Measurements from ENCODE around the gene PXT1.
A peak's percentile ranks its signal among the peaks of the same experiment; 100 is the strongest.
"Not testable (repeated sequence)": the region's sequence is repeated elsewhere in the genome, so short reads cannot be mapped to it uniquely, and the experiment has no call there.

PXT1 gene

DNA sequence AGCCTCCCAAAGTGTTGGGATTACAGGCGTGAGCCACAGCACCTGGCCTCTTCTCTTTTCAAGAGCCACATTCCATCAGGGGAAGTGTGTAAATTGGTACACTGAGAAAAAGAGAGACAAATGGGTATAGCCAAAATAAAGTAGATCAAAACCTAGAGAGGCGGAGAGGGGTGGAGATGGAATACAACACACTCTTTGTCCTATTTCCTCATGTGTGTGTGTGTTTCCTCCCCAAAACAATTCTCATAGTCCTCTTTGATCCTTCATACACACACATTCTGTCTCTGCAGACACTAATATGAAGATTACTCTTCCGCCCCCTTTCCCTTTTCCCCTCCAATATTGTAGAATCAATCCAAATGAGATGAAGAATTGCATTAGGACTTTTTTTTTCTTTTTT is 16.0 kb downstream of the PXT1 start:
- Mint-ChIP-seq H3K9me3 (no peaks in the 10 kb centered on the region), H3K4me3 (no peak overlapping the region), H3K4me1 (peaks cover 22% of the 10 kb centered on the region), H3K27me3 (no peaks in the 10 kb centered on the region), H3K27ac (no peak overlapping the region)
- DNase-seq = no peak
- ATAC-seq = no peak

DNA sequence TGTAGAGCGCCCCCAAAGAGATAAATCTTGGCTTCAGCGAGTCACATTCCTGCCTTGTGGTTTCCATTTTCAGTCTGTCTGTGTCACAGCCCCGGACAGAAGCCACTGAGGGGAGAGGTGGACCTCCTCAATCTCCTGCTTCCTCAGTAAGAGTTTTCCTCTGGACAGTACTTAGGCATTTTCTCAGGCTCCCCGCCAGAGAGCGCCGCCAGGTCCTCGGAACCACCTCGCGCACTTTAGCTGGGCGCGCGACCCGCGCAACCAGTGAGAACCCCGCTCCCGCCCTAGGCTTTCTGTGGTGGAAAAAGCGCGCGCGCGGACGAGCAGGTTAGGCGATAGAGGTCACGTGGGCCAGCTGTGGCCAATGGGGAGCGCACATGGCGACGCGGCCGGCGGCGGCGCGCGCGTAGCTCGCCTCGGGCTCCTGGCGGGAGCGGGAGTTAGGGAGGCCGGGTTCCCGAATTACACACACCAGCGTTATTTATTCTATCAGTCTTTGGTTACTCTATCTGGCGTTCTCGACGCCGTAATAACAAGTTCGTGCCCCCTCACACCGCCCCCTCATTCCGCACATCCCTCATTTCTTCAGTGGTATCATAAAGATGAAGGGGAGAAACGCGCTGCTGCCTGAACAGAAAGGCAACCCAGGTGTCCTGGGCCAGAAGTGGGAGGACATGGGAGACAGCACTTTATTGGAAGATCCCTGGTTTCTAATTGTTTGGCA is 19.4 kb downstream of the PXT1 start:
- Mint-ChIP-seq H3K27me3 (no peaks in the 10 kb centered on the region), H3K27ac (peak overlapping the region; percentile 93 to 94), H3K4me1 (peaks cover 22% of the 10 kb centered on the region), H3K9me3 (no peaks in the 10 kb centered on the region), H3K4me3 (peak overlapping the region; percentile 85 to 93)
- ATAC-seq (peak; percentile 98), DNase-seq (peak; percentile 95 to 98)

- H3K4me1 Mint-ChIP-seq = peaks cover 22% of the 10 kb centered on the region
- peak overlapping the region; percentile 92 to 93 for H3K27ac Mint-ChIP-seq
- H3K27me3 Mint-ChIP-seq = no peaks in the 10 kb centered on the region
- DNase-seq = no peak
- no peak for ATAC-seq
- H3K4me3 Mint-ChIP-seq = peak overlapping the region; percentile 85 to 93
- H3K9me3 Mint-ChIP-seq = no peaks in the 10 kb centered on the region
Measured at GRCh38 chr6:36422714-36423100, 19.9 kb downstream of the PXT1 start.

DNA sequence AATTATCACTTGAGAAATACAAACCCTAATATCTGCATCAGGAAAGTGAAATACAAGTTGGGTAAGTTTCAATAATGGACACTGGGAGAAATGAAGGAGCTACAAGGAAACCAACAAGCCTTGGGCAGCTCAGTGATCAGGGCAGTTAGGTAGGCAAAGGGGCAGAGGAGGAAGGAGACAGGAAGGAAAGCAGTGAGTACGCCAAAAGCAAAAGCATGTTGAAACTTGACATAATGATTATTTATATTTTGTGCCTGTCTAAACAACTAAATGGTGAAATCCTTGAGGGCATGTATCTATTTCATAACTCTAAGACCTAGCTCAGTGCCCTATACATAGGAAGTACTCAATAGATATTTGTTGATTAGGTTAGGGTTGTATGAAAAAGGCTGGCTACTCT is 23.3 kb downstream of the PXT1 start:
- DNase-seq (no peak), ATAC-seq (no peak)
- Mint-ChIP-seq H3K9me3 (no peaks in the 10 kb centered on the region), H3K27ac (no peak overlapping the region), H3K4me1 (peaks cover 21% of the 10 kb centered on the region), H3K27me3 (no peaks in the 10 kb centered on the region), H3K4me3 (no peak overlapping the region)

- Mint-ChIP-seq H3K4me1 (peaks cover 14% of the 10 kb centered on the region), H3K4me3 (no peak overlapping the region), H3K27me3 (no peaks in the 10 kb centered on the region), H3K27ac (no peak overlapping the region), H3K9me3 (no peaks in the 10 kb centered on the region)
- no peak for ATAC-seq
- DNase-seq = no peak
Measured at GRCh38 chr6:36418558-36418957, 24.1 kb downstream of the PXT1 start.

GRCh38 chr6:36414481-36414880 is 28.2 kb downstream of the PXT1 start:
- no peak for DNase-seq
- H3K27ac Mint-ChIP-seq = no peak overlapping the region
- no peaks in the 10 kb centered on the region for H3K27me3 Mint-ChIP-seq
- no peak overlapping the region for H3K4me3 Mint-ChIP-seq
- H3K4me1 Mint-ChIP-seq = no peaks in the 10 kb centered on the region
- no peak for ATAC-seq
- H3K9me3 Mint-ChIP-seq = peaks cover 5 to 8% of the 10 kb centered on the region in 2 donors

DNA sequence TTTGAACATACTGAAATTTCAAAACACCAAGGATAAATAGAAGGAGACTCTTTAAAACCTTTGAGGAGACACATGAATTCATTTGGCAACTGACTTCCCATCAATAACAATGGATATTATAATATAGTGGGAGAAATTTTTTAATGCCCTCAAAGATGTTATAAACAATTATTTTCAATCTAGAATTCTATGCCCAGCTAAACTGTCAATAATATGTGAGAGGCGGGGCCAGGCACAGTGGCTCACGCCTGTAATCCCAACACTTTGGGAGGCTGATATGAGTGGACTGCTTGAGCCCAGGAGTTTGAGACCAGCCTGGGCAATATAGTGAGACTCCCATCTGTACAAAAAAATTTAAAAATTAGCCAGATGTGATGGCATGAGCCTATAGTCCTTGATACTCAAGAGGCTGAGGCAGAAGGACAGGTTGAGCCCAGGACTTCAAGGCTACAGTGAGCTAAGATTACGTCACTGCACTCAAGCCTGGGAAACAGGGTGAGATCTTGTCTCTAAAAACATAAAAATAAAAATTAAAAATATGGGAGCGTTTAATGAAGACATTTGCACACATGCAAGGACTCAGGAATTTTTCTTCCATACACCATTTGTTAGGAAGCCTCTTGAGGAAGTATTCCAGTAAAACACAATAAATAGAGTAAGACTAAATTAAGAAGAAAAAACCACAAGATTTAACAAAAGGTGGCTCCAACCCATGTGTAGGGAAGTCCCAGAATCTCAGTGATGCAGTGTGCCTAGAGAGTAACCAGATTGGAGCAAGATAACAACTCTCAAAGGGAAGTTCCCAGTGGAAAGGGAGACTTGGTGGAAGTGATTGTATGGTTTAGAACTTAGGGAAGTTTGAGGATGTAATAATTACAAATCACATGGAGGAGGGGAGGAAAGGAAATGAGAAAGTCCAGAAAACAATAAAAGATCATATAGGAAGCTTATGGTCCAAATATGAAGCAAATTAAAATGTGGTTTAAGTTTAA is 28.9 kb downstream of the PXT1 start:
- Mint-ChIP-seq H3K27me3 (no peaks in the 10 kb centered on the region), H3K4me1 (no peaks in the 10 kb centered on the region), H3K27ac (no peak overlapping the region), H3K4me3 (no peak overlapping the region), H3K9me3 (peaks cover 5 to 8% of the 10 kb centered on the region in 2 donors)
- ATAC-seq = no peak
- DNase-seq = no peak

- ATAC-seq, H3K9me3 Mint-ChIP-seq, H3K4me3 Mint-ChIP-seq, H3K27me3 Mint-ChIP-seq, H3K27ac Mint-ChIP-seq, DNase-seq, H3K4me1 Mint-ChIP-seq: not testable (repeated sequence)
Measured at GRCh38 chr6:36409718-36410117, 32.9 kb downstream of the PXT1 start.

DNA sequence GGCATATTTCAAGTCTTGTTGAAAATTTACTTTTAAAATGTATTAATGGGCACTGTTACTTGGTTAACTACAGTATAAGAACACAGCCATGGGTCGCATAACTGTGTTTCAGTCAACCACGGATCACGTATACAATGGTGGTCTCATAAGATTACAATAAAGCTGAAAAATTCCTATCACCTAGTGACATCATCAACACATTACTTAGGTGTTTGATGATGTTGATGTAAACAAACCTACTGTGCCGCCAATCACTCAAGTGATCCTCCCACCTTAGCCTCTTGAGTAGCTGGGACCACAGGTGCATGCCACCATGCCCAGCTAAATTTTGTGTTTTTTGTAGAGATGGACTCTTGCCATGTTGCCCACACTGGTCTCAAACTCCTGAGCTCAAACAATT is 38.5 kb downstream of the PXT1 start:
- no peak for ATAC-seq
- no peak for DNase-seq
- H3K4me3 Mint-ChIP-seq = no peak overlapping the region
- H3K27me3 Mint-ChIP-seq = peaks cover 15% of the 10 kb centered on the region
- no peak overlapping the region for H3K27ac Mint-ChIP-seq
- H3K4me1 Mint-ChIP-seq = no peaks in the 10 kb centered on the region
- H3K9me3 Mint-ChIP-seq = no peaks in the 10 kb centered on the region

- H3K4me3 Mint-ChIP-seq = no peak overlapping the region
- DNase-seq (no peak), ATAC-seq (no peak)
- no peak overlapping the region for H3K27ac Mint-ChIP-seq
- H3K9me3 Mint-ChIP-seq = no peaks in the 10 kb centered on the region
- H3K4me1 Mint-ChIP-seq = no peaks in the 10 kb centered on the region
- H3K27me3 Mint-ChIP-seq = peaks cover 16% of the 10 kb centered on the region
Measured at GRCh38 chr6:36402481-36402880, 40.2 kb downstream of the PXT1 start.

- Mint-ChIP-seq H3K27ac (no peak overlapping the region), H3K4me3 (no peak overlapping the region), H3K4me1 (no peaks in the 10 kb centered on the region), H3K27me3 (peaks cover 16% of the 10 kb centered on the region), H3K9me3 (no peaks in the 10 kb centered on the region)
- DNase-seq (no peak), ATAC-seq (no peak)
Measured at GRCh38 chr6:36399970-36400369, 42.7 kb downstream of the PXT1 start.

DNA sequence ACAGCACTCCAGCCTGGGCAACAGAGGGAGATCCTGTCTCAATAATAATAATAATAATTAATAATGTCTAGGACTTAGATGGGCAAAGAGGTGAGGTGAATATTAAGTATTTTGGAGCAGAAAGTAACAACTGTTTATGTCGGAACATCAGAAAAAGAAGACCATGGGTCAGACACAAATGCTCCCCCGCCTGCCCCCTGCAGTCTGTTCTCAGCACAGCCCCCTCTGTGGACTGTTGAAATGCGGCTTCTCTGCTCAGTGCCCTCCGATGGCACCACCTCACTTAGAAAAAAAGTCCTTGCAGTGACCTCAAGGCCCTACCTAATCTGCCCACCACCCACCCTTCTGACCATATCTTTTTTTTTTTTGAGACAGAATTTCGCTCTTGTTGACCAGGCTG is 50.0 kb downstream of the PXT1 start:
- H3K4me3 Mint-ChIP-seq = no peak overlapping the region
- peaks cover 9% of the 10 kb centered on the region for H3K4me1 Mint-ChIP-seq
- no peaks in the 10 kb centered on the region for H3K9me3 Mint-ChIP-seq
- ATAC-seq (no peak), DNase-seq (no peak)
- H3K27me3 Mint-ChIP-seq = peaks cover 24% of the 10 kb centered on the region
- no peak overlapping the region for H3K27ac Mint-ChIP-seq

DNA sequence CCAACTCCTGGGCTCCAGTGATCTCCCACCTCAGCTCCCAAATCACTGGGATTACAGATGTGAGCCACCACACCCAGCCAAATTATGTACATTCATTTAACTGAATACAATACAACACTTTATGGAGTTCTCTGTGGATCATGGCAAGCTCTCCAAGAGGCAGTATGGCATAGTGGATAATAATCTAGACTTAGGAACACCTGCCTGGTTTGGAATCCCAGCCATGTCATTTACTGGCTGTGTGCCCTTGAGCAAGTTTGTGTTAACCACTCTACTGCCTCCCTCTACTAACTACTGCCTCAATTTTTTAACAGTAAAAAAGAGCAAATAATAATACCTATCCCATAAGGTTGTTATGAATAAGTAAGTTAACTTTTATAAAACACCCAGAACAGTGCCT is 53.3 kb downstream of the PXT1 start:
- no peak for DNase-seq
- Mint-ChIP-seq H3K4me3 (no peak overlapping the region), H3K27ac (no peak overlapping the region), H3K27me3 (peaks cover 45% of the 10 kb centered on the region), H3K9me3 (no peaks in the 10 kb centered on the region), H3K4me1 (peaks cover 32% of the 10 kb centered on the region)
- no peak for ATAC-seq

DNA sequence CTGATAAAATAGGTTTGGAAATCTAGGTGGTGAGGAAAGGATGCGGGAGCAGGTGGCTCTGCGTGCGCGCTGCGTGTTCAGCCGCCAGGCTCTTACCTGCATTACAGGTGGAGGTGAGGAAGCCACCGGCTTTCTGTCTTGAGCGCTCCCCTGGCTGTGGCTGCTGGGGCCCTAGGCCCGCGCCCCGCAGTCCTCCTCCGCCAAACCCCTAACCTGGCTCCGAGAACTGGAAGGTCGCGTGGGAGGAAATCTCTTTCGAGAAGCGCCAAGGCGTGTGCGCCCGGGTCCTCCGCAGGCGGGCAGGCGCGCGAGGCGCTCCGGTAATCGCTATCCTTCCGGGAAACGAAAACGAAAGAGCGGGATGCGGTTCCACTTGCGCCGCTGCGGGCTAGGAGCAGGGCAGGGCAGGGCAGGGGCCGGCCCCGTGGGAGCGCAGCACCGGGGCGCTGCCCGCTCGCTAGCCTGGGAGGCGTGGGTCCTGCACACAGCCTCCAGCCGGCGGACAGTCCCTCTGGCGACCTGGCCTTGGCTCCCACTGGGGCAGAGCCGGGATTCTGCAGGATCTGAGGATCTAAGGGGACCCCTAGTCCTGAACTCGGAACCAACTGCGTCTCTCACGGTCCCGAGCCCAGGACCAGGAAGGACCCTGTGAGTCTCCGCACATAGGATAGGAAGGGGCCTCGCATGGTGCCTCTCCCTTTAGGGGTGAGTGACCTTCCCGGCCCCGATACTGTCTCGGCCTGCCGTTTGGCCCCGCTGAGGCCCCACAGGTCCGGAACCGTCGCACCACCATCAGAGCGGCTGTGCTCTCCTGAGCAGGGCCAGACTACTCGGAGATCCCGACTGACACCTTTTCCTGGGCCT is 55.0 kb downstream of the PXT1 start, which contains the start of gene ETV7:
ETV7 (minus strand) TSS at position 230 of the 864 bp plus-strand sequence; CDS start at position 102, 128 bp downstream.
- DNase-seq (peak; percentile 30 to 43), ATAC-seq (peak; percentile 72)
- Mint-ChIP-seq H3K4me3 (peak within 1 kb of the TSS; percentile 82 to 83), H3K4me1 (peaks cover 40% of the 10 kb centered on the region), H3K27me3 (peaks cover 45% of the 10 kb centered on the region), H3K9me3 (no peaks in the 10 kb centered on the region), H3K27ac (peak within 1 kb of the TSS; percentile 46 to 93)

Measured in stimulated activated naive CD8-positive, alpha-beta T cell treated with anti-CD3 and anti-CD28 coated beads, Interleukin-15, amount 100 ng/mL, for 72 hours (primary cell).